Measurements from ENCODE around the gene UPF2.

UPF2 gene

GRCh38 chr10:11961771-11962170 lies 80.8 kb downstream of the UPF2 start:
- no peak overlapping the region for H3K27ac ChIP-seq (ENCODE audit: low read depth, low read length)
- no peaks in the 10 kb centered on the region for H3K27me3 ChIP-seq (ENCODE audit: control insufficient read depth, insufficient read depth, low read length)
- peaks cover 85% of the 10 kb centered on the region for H3K36me3 ChIP-seq (ENCODE audit: control insufficient read depth, insufficient read depth, low read length)
- no peak overlapping the region for H3K4me3 ChIP-seq (ENCODE audit: low read depth, low read length)
- H3K9me3 ChIP-seq (ENCODE audit: control insufficient read depth, insufficient read depth, low read length), result peaks cover 2% of the 10 kb centered on the region; the same call in 1 of the 2 replicates
- H3K4me1 ChIP-seq (ENCODE audit: control insufficient read depth, insufficient read depth, low read length), result no peaks in the 10 kb centered on the region
- H3K9ac ChIP-seq (ENCODE audit: low read depth, low read length), result no peak overlapping the region

- Histone ChIP-seq H3K9me3 (ENCODE audit: control insufficient read depth, insufficient read depth, low read length) (no peaks in the 10 kb centered on the region), H3K4me3 (ENCODE audit: low read depth, low read length) (no peak overlapping the region), H3K27me3 (ENCODE audit: control insufficient read depth, insufficient read depth, low read length) (no peaks in the 10 kb centered on the region), H3K36me3 (ENCODE audit: control insufficient read depth, insufficient read depth, low read length) (peaks cover 94% of the 10 kb centered on the region), H3K9ac (ENCODE audit: low read depth, low read length) (no peak overlapping the region), H3K27ac (ENCODE audit: low read depth, low read length) (no peak overlapping the region), H3K4me1 (ENCODE audit: control insufficient read depth, insufficient read depth, low read length) (no peaks in the 10 kb centered on the region)
These were observed 82.6 kb downstream of the UPF2 start for GRCh38 chr10:11959966-11960365.

GRCh38 chr10:11958956-11959355 lies 83.7 kb downstream of the UPF2 start:
- H3K27ac ChIP-seq (ENCODE audit: low read depth, low read length), result no peak overlapping the region
- H3K27me3 ChIP-seq (ENCODE audit: control insufficient read depth, insufficient read depth, low read length), result no peaks in the 10 kb centered on the region
- no peaks in the 10 kb centered on the region for H3K4me1 ChIP-seq (ENCODE audit: control insufficient read depth, insufficient read depth, low read length)
- H3K9me3 ChIP-seq (ENCODE audit: control insufficient read depth, insufficient read depth, low read length), result no peaks in the 10 kb centered on the region
- H3K4me3 ChIP-seq (ENCODE audit: low read depth, low read length), result no peak overlapping the region
- H3K9ac ChIP-seq (ENCODE audit: low read depth, low read length), result no peak overlapping the region
- peaks cover 88% of the 10 kb centered on the region for H3K36me3 ChIP-seq (ENCODE audit: control insufficient read depth, insufficient read depth, low read length)

- Histone ChIP-seq H3K4me3 (ENCODE audit: low read depth, low read length) (no peak overlapping the region), H3K9ac (ENCODE audit: low read depth, low read length) (no peak overlapping the region), H3K36me3 (ENCODE audit: control insufficient read depth, insufficient read depth, low read length) (peaks cover 53% of the 10 kb centered on the region), H3K4me1 (ENCODE audit: control insufficient read depth, insufficient read depth, low read length) (no peaks in the 10 kb centered on the region), H3K27me3 (ENCODE audit: control insufficient read depth, insufficient read depth, low read length) (no peaks in the 10 kb centered on the region), H3K9me3 (ENCODE audit: control insufficient read depth, insufficient read depth, low read length) (no peaks in the 10 kb centered on the region), H3K27ac (ENCODE audit: low read depth, low read length) (no peak overlapping the region)
These were observed 90.9 kb downstream of the UPF2 start for GRCh38 chr10:11951695-11952094.

GRCh38 chr10:11950325-11951018 lies 92.1 kb downstream of the UPF2 start:
- Histone ChIP-seq H3K9ac (ENCODE audit: low read depth, low read length) (no peak overlapping the region), H3K27ac (ENCODE audit: low read depth, low read length) (no peak overlapping the region), H3K27me3 (ENCODE audit: control insufficient read depth, insufficient read depth, low read length) (no peaks in the 10 kb centered on the region), H3K9me3 (ENCODE audit: control insufficient read depth, insufficient read depth, low read length) (no peaks in the 10 kb centered on the region), H3K4me3 (ENCODE audit: low read depth, low read length) (no peak overlapping the region), H3K36me3 (ENCODE audit: control insufficient read depth, insufficient read depth, low read length) (peaks cover 42% of the 10 kb centered on the region), H3K4me1 (ENCODE audit: control insufficient read depth, insufficient read depth, low read length) (no peaks in the 10 kb centered on the region)

GRCh38 chr10:11949152-11949551 lies 93.5 kb downstream of the UPF2 start:
- Histone ChIP-seq H3K9ac (ENCODE audit: low read depth, low read length) (no peak overlapping the region), H3K9me3 (ENCODE audit: control insufficient read depth, insufficient read depth, low read length) (no peaks in the 10 kb centered on the region), H3K27ac (ENCODE audit: low read depth, low read length) (no peak overlapping the region), H3K36me3 (ENCODE audit: control insufficient read depth, insufficient read depth, low read length) (peaks cover 37% of the 10 kb centered on the region), H3K27me3 (ENCODE audit: control insufficient read depth, insufficient read depth, low read length) (no peaks in the 10 kb centered on the region), H3K4me3 (ENCODE audit: low read depth, low read length) (no peak overlapping the region), H3K4me1 (ENCODE audit: control insufficient read depth, insufficient read depth, low read length) (no peaks in the 10 kb centered on the region)

- peaks cover 51% of the 10 kb centered on the region for H3K36me3 ChIP-seq (ENCODE audit: control insufficient read depth, insufficient read depth, low read length)
- H3K4me3 ChIP-seq (ENCODE audit: low read depth, low read length), result no peak overlapping the region
- H3K9ac ChIP-seq (ENCODE audit: low read depth, low read length), result no peak overlapping the region
These were observed 96.0 kb downstream of the UPF2 start for GRCh38 chr10:11946652-11947051.

GRCh38 chr10:11936389-11937152 lies 106.0 kb downstream of the UPF2 start:
- Histone ChIP-seq H3K9ac (ENCODE audit: low read depth, low read length) (no peak overlapping the region), H3K36me3 (ENCODE audit: control insufficient read depth, insufficient read depth, low read length) (peaks cover 22% of the 10 kb centered on the region), H3K4me3 (ENCODE audit: low read depth, low read length) (peak overlapping the region; percentile 29), H3K9me3 (ENCODE audit: control insufficient read depth, insufficient read depth, low read length) (no peaks in the 10 kb centered on the region), H3K4me1 (ENCODE audit: control insufficient read depth, insufficient read depth, low read length) (peaks cover 47% of the 10 kb centered on the region), H3K27ac (ENCODE audit: low read depth, low read length) (peak overlapping the region; percentile 64), H3K27me3 (ENCODE audit: control insufficient read depth, insufficient read depth, low read length) (no peaks in the 10 kb centered on the region)

More at GRCh38 chr10:11946652-11947051, 96.0 kb downstream of the UPF2 start:
- Histone ChIP-seq H3K27me3 (ENCODE audit: control insufficient read depth, insufficient read depth, low read length) (no peaks in the 10 kb centered on the region), H3K27ac (ENCODE audit: low read depth, low read length) (no peak overlapping the region), H3K4me1 (ENCODE audit: control insufficient read depth, insufficient read depth, low read length) (peaks cover 5% of the 10 kb centered on the region; the same call in 1 of the 2 replicates), H3K9me3 (ENCODE audit: control insufficient read depth, insufficient read depth, low read length) (no peaks in the 10 kb centered on the region)

GRCh38 chr10:11934262-11934661 lies 108.3 kb downstream of the UPF2 start:
- peaks cover 37% of the 10 kb centered on the region for H3K36me3 ChIP-seq (ENCODE audit: control insufficient read depth, insufficient read depth, low read length)
- H3K9me3 ChIP-seq (ENCODE audit: control insufficient read depth, insufficient read depth, low read length), result no peaks in the 10 kb centered on the region
- H3K4me3 ChIP-seq (ENCODE audit: low read depth, low read length), result no peak overlapping the region
- H3K27me3 ChIP-seq (ENCODE audit: control insufficient read depth, insufficient read depth, low read length), result no peaks in the 10 kb centered on the region
- peaks cover 47% of the 10 kb centered on the region for H3K4me1 ChIP-seq (ENCODE audit: control insufficient read depth, insufficient read depth, low read length)
- H3K27ac ChIP-seq (ENCODE audit: low read depth, low read length), result no peak overlapping the region
- no peak overlapping the region for H3K9ac ChIP-seq (ENCODE audit: low read depth, low read length)

GRCh38 chr10:11933577-11934223 lies 108.9 kb downstream of the UPF2 start:
- Histone ChIP-seq H3K27me3 (ENCODE audit: control insufficient read depth, insufficient read depth, low read length) (no peaks in the 10 kb centered on the region), H3K9ac (ENCODE audit: low read depth, low read length) (no peak overlapping the region), H3K36me3 (ENCODE audit: control insufficient read depth, insufficient read depth, low read length) (peaks cover 42% of the 10 kb centered on the region), H3K4me3 (ENCODE audit: low read depth, low read length) (no peak overlapping the region), H3K9me3 (ENCODE audit: control insufficient read depth, insufficient read depth, low read length) (no peaks in the 10 kb centered on the region), H3K27ac (ENCODE audit: low read depth, low read length) (no peak overlapping the region), H3K4me1 (ENCODE audit: control insufficient read depth, insufficient read depth, low read length) (peaks cover 47% of the 10 kb centered on the region)

GRCh38 chr10:11931038-11931437 lies 111.6 kb downstream of the UPF2 start:
- Histone ChIP-seq H3K4me3 (ENCODE audit: low read depth, low read length) (no peak overlapping the region), H3K27ac (ENCODE audit: low read depth, low read length) (no peak overlapping the region), H3K4me1 (ENCODE audit: control insufficient read depth, insufficient read depth, low read length) (peaks cover 25% of the 10 kb centered on the region), H3K9ac (ENCODE audit: low read depth, low read length) (no peak overlapping the region), H3K36me3 (ENCODE audit: control insufficient read depth, insufficient read depth, low read length) (peaks cover 68% of the 10 kb centered on the region), H3K27me3 (ENCODE audit: control insufficient read depth, insufficient read depth, low read length) (no peaks in the 10 kb centered on the region), H3K9me3 (ENCODE audit: control insufficient read depth, insufficient read depth, low read length) (no peaks in the 10 kb centered on the region)
